Fibroblast of the aortic adventitia (primary cell): ENCODE measurements around the gene NUDT16. TPM values are rescaled to one million over a fixed set of nuclear protein-coding genes. Genes with fewer than 3 reads are reported as not detected.
A peak's percentile ranks its signal among the peaks of the same experiment; 100 is the strongest.
"Not testable (repeated sequence)": the region's sequence is repeated elsewhere in the genome, so short reads cannot be mapped to it uniquely, and the experiment has no call there.

Source experiments
- DNase-seq: peaks from one replicate; pipeline ENCODE4 v3.0.0-alpha.2; 2010; ENCODE audit warnings: low read depth
- H3K4me3 ChIP-seq: 2 replicates; pipeline ENCODE4 v1.5.1; 2011; ENCODE audit warnings: low read depth, mild to moderate bottlenecking, control low read depth, low read length, moderate library complexity
- total RNA-seq: library from RNA; depleted of rRNA; stranded (reverse); fragments of >200 nt; gene quantifications from 2 replicates; pipeline ENCODE4 v1.2.3, GENCODE V29; 2012; ENCODE audit warnings: low replicate concordance
- TF ChIP-seq, protein P1 (sequence below): IDR thresholded peaks from 2 replicates; pipeline ENCODE4 v1.5.1; 2011; ENCODE audit warnings: mild to moderate bottlenecking, low read length, control low read depth, inconsistent platforms; ENCODE audit not compliant: insufficient read depth

The NUDT16 gene
- total RNA-seq, 1 donor: 11.5 TPM

DNA sequence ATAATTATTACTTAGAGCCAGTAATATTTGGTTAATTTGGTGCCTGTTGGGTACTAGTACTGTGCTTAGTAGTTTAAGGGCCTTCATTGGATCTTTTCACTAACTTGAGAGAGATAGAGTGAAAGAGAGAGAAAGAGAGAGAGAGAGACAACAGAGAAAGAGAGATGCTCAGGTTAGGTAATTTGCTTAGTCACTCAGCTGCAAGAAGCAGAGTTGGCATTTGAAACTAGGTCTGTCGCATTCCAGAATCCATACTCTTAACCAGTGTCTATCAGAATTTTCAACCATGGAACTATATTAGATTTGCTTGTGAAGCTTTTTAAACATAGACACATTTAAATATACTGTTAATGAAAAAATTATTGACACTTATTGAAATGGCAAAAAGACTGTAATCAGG, 31.1 kb upstream of the NUDT16 start:
- peak; percentile 40 for DNase-seq
- TF ChIP-seq, protein P1, sequence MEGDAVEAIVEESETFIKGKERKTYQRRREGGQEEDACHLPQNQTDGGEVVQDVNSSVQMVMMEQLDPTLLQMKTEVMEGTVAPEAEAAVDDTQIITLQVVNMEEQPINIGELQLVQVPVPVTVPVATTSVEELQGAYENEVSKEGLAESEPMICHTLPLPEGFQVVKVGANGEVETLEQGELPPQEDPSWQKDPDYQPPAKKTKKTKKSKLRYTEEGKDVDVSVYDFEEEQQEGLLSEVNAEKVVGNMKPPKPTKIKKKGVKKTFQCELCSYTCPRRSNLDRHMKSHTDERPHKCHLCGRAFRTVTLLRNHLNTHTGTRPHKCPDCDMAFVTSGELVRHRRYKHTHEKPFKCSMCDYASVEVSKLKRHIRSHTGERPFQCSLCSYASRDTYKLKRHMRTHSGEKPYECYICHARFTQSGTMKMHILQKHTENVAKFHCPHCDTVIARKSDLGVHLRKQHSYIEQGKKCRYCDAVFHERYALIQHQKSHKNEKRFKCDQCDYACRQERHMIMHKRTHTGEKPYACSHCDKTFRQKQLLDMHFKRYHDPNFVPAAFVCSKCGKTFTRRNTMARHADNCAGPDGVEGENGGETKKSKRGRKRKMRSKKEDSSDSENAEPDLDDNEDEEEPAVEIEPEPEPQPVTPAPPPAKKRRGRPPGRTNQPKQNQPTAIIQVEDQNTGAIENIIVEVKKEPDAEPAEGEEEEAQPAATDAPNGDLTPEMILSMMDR: no peak
- H3K4me3 ChIP-seq: no peak overlapping the region

DNA sequence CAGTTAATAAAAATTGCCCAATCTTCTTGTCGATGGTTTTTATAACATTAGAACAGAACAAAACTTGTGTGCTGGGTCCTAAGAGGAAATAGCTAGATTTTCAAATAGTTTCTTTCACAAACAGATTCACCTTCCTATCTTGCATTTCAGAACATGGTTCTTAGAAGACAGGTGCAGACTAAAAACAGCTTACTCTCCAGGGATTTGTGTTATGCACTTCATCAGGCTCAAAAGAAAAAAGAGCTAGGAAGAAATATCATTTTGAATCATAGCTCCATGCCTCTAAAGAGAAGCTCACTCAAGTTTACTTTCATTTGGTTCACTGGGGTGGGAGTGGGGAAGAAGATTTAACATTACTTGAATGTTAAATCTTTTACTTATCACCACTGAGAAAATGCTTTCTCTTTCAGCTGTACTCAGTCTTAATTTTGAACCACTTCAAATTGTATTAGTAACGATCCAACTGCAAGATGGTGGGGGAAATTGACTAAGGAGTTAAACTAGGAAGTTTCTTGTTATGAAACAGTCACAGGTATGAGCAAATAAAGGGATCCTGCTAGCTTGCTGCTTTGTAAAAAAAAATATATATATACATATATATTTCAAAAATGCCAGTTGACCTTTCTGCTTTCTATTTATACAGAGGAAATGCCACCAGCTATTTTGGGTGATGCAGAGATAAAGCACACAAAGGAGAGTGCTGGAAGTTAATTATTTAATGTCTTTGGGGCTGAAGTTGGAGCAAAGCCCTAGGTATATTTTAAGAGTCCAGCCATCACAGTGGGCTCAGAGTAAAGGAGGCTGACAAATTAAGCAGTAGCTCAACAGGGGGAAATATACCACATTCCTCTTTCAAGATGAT, 28.3 kb upstream of the NUDT16 start:
- TF ChIP-seq, protein P1: no peak
- DNase-seq: no peak
- H3K4me3 ChIP-seq: no peak overlapping the region

DNA sequence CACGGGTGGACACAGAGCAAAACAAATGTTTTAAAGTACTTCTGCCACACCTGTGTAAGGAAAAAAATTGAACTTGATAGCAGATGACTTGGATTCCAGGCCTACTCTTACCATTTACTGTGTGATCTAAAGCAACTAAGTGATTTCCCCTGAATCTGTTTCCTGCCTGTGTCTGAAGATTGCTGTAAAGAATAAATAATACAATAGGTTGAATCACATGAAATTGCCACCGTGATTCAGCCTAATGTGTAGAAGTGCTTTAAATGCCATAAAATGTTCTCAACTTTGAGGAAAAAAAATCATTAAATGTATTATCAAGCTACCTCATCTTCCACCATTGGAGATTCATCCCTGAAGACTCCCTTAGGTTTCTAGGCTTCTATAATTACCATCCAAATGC, 27.6 kb upstream of the NUDT16 start:
- H3K4me3 ChIP-seq: no peak overlapping the region
- no peak for DNase-seq
- TF ChIP-seq, protein P1: no peak

DNA sequence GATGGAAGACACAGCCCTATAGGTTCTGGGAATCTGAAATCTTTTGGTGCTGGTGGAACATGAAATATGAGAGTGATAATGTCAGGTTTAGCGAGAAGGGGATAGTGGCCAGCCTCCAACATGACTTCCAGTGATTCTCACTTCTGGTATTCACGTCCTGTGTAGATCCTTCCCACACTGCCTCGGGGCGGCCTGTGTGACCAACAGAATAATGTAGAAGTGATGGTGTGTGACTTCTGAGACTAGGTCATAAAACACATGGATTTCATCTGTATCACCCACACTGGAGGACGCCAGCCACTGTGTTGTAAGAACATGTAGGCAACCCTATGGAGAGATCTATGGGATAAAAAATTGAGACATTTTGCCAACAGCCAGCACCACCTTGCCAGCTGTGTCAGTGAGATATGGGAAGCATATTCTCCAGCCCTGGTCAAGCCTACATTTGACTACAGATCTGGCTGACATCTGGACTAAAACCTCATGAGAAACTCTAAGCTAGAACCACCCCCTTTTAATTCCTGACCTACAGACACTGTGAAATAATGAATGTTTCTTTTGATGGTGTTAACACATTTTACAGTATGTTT, 25.5 kb upstream of the NUDT16 start:
- DNase-seq: no peak
- TF ChIP-seq, protein P1: no peak
- H3K4me3 ChIP-seq: no peak overlapping the region

DNA sequence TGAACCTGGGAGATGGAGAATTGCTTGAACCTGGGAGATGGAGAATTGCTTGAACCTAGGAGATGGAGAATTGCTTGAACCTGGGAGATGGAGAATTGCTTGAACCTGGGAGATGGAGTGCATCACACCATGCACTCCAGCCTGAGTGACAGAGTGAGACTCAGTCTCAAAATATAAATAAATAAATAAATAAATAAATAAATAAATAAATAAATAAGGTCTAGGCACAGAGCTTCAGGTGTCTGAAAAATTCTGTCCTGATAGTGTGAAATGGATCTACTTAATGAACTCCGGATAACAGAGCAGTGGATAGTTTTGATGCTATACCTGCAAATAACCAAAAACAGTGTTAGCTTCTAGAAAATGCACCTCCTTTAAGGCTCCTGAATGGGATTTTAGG, 24.3 kb upstream of the NUDT16 start:
- no peak for DNase-seq
- no peak overlapping the region for H3K4me3 ChIP-seq
- TF ChIP-seq, protein P1: no peak

DNA sequence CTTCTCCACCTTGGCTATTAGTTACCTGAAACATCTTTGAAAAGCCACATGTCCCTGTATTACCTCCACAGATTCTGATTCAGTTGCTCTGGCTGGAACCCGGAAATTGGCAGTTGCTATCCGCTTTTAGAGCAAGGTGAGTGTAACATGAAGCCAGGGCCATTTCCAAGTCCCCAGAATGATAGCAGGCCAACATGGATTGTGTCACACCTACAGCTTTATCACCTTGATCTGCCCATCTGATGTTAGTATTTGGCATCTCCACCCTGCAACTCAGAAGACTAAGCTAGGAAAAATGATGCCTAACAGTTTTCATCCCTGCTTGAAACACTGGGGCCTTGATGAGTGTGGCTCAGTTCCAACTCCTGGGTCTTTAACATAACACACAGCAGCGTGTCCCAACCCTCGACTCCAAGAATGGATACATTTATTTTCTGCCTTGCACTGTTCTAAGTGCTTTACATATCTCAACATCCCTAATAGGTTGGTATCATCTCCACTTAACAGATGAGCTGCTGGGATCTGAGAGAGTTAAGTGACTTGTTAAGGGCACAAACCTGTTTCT, 21.3 kb upstream of the NUDT16 start:
- TF ChIP-seq, protein P1: no peak
- no peak overlapping the region for H3K4me3 ChIP-seq
- no peak for DNase-seq

DNA sequence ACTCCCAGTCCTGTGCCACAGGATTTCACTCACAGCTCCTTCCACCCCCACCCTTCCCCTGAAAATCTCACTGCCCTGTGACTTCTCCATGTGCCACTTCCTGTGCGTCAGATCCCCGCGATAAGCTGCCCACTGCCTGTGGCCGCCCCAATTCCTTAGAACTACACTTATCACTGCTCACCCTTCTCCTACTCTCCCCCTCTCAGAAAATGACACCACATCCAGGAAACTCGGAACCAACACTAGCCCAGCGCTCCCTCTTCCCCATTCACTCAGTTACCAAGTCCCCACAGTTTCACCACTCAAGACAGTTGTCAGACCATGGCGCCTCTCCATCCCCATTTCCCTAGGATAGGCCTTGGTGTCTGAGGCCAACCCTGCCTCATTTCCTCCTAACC, 20.5 kb upstream of the NUDT16 start:
- not testable (repeated sequence) for H3K4me3 ChIP-seq, DNase-seq
